Esophagus muscularis mucosa (tissue), 3 donors: ENCODE results near the gene CDY1.
"Not testable (repeated sequence)": the region's sequence is repeated elsewhere in the genome, so short reads cannot be mapped to it uniquely, and the experiment has no call there.

Source experiments
- POLR2A ChIP-seq: fragments of 450-650 bp; IDR thresholded peaks from one replicate; pipeline ENCODE4 v1.6.1; 2017; ENCODE audit warnings: antibody characterized with exemption, moderate library complexity, mild to moderate bottlenecking, low read depth
- TF ChIP-seq, protein P1 (sequence below), 3 experiments: fragments of 200-600 bp in 2 of 3; fragments of 450-650 bp in 1 of 3; sonication (generic) in 2 of 3; IDR thresholded peaks; one replicate each; pipeline ENCODE4 v1.5.1; 2017 to 2019; ENCODE audit warnings: antibody characterized with exemption in 3 of 3, mild to moderate bottlenecking in 2 of 3, moderate library complexity in 1 of 3

DNA sequence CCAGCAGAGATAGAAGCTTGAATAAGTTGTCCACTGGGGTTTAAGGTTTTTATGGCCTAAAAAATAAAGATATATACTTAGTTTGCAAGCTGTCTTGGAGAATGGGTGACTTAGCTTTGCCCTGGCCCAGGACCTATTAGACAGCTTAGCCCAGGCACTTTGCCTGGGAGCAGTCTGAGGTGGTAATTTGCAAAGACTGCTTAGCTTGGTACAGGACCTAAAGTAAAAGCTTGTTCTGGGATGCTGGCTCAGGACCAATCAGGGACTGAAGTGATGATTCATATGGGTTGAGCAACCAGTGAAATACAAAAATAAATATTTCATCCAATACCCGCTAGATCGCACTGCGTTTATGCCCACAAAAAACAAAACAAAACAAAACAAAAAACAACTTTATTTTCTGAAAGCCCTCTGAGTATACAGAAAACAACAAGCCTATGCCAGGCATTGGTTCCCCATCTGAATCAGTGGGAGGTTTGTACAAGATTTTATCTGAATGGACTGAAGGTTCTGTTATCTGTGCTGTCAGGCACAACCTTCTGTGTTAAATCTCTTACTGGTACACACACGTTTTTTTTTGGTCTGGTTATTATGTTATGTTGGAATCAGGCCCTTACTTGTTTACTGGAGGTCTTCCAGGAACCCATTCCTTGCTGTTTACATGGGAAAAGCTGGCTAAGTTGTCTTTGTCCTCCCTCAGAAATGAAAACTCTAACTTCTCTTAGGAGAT lies 8.6 kb downstream of the CDY1 start:
- TF ChIP-seq POLR2A, result not testable (repeated sequence)
- TF ChIP-seq, protein P1, sequence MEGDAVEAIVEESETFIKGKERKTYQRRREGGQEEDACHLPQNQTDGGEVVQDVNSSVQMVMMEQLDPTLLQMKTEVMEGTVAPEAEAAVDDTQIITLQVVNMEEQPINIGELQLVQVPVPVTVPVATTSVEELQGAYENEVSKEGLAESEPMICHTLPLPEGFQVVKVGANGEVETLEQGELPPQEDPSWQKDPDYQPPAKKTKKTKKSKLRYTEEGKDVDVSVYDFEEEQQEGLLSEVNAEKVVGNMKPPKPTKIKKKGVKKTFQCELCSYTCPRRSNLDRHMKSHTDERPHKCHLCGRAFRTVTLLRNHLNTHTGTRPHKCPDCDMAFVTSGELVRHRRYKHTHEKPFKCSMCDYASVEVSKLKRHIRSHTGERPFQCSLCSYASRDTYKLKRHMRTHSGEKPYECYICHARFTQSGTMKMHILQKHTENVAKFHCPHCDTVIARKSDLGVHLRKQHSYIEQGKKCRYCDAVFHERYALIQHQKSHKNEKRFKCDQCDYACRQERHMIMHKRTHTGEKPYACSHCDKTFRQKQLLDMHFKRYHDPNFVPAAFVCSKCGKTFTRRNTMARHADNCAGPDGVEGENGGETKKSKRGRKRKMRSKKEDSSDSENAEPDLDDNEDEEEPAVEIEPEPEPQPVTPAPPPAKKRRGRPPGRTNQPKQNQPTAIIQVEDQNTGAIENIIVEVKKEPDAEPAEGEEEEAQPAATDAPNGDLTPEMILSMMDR (IDR thresholded peaks at IDR 0.05), result not testable (repeated sequence)
